Measurements from ENCODE around the gene EGFL6.

GRCh38 chrX:13571136-13571535 is 1.7 kb downstream of the EGFL6 start:
- TF ChIP-seq SUZ12 (IDR thresholded peaks at IDR 0.05): no peak
- no peak for TF ChIP-seq ZNF384 (IDR thresholded peaks at IDR 0.05)
- TF ChIP-seq FOXK2 (IDR thresholded peaks at IDR 0.05): no peak
- TF ChIP-seq CTBP1 (IDR thresholded peaks at IDR 0.05; ENCODE audit: borderline replicate concordance): no peak
- TF ChIP-seq SP1 (IDR thresholded peaks at IDR 0.05): no peak
- TF ChIP-seq BHLHE40 (IDR thresholded peaks at IDR 0.05; ENCODE audit: borderline replicate concordance): no peak
- TF ChIP-seq TARDBP (IDR thresholded peaks at IDR 0.05): no peak
- TF ChIP-seq ELF4 (IDR thresholded peaks at IDR 0.05): no peak
- no peak for TF ChIP-seq NFRKB (IDR thresholded peaks at IDR 0.05)
- no peak for TF ChIP-seq HDGF (IDR thresholded peaks at IDR 0.05; ENCODE audit: borderline replicate concordance)
- no peak for TF ChIP-seq FOXM1 (IDR thresholded peaks at IDR 0.05; ENCODE audit: borderline replicate concordance)
- TF ChIP-seq LEF1 (IDR thresholded peaks at IDR 0.05; ENCODE audit: borderline replicate concordance): no peak
- TF ChIP-seq PKNOX1 (IDR thresholded peaks at IDR 0.05): no peak
- TF ChIP-seq FOXA1 (IDR thresholded peaks at IDR 0.05): no peak
